ENCODE data around the gene NCOR2.

GRCh38 chr12:124562018-124562795 is 5.2 kb downstream of the NCOR2 start:
- TF ChIP-seq CTCF (IDR thresholded peaks at IDR 0.05; ENCODE audit: control extremely low read depth in 1 of 3, insufficient read depth in 1 of 3, low read depth in 1 of 3, low read length in 3 of 3) (no peak), ZNF274 (IDR thresholded peaks at IDR 0.05; ENCODE audit: borderline replicate concordance, extremely low read depth, low read length) (no peak), EP300 (IDR thresholded peaks at IDR 0.05; ENCODE audit: borderline replicate concordance in 1 of 2, low read depth in 2 of 2, low read length in 2 of 2) (no peak), EZH2 (IDR thresholded peaks at IDR 0.05; ENCODE audit: low read depth, low read length, severe bottlenecking) (no peak), POLR2AphosphoS5 (IDR thresholded peaks at IDR 0.05; ENCODE audit: low read depth, low read length) (no peak), CEBPB (IDR thresholded peaks at IDR 0.05; ENCODE audit: low read depth, low read length) (no peak), USF2 (IDR thresholded peaks at IDR 0.05; ENCODE audit: low read length) (no peak), POLR2A (IDR thresholded peaks at IDR 0.05; ENCODE audit: control extremely low read depth in 1 of 2, low read depth in 2 of 2, low read length in 2 of 2) (no peak), RFX5 (IDR thresholded peaks at IDR 0.05; ENCODE audit: borderline replicate concordance, low read depth, low read length) (no peak), BRCA1 (IDR thresholded peaks at IDR 0.05; ENCODE audit: low read depth, low read length) (no peak), YY1 (IDR thresholded peaks at IDR 0.05; ENCODE audit: low read depth, low read length) (no peak)

Data from H1 (cell line).